Neural cell (in vitro differentiated cells): ENCODE results near the gene TSLP. TPM values are rescaled to one million over a fixed set of nuclear protein-coding genes. Genes with fewer than 3 reads are reported as not detected.

ENCODE experiments used
- H2AFZ ChIP-seq: fragments of 200-600, 300-800 bp; sonication (generic), shearing (Covaris generic); 2 replicates; pipeline ENCODE4 v1.6.0; 2014; ENCODE audit warnings: low read depth, mild to moderate bottlenecking, antibody characterized with exemption, low read length, moderate library complexity
- H3F3A ChIP-seq: fragments of 200-600 bp; shearing (Covaris generic); 2 replicates; pipeline ENCODE4 v1.6.1; 2016; ENCODE audit warnings: mild to moderate bottlenecking, moderate library complexity, mixed read lengths, antibody characterized with exemption, low read length; ENCODE audit not compliant: insufficient read depth, poor library complexity, severe bottlenecking
- H3K27ac ChIP-seq: fragments of 200-600, 300-800 bp; sonication (generic), shearing (Covaris generic); 2 replicates; pipeline ENCODE4 v1.5.1; 2014; ENCODE audit warnings: mild to moderate bottlenecking, low read length, moderate library complexity
- H3K27me3 ChIP-seq: fragments of 300-800, 200-600 bp; sonication (generic), shearing (Covaris generic); 2 replicates; pipeline ENCODE4 v1.6.0; 2014; ENCODE audit warnings: mild to moderate bottlenecking, low read depth, low read length, moderate library complexity; ENCODE audit not compliant: insufficient read depth
- H3K36me3 ChIP-seq: fragments of 300-800, 200-600 bp; sonication (generic), shearing (Covaris generic); 2 replicates; pipeline ENCODE4 v1.5.1; 2014; ENCODE audit warnings: mild to moderate bottlenecking, antibody characterized with exemption, low read length, moderate library complexity; ENCODE audit not compliant: insufficient read depth
- H3K4me2 ChIP-seq: fragments of 300-800, 200-600 bp; sonication (generic), shearing (Covaris generic); 2 replicates; pipeline ENCODE4 v1.6.0; 2014; ENCODE audit warnings: mild to moderate bottlenecking, low read length
- H3K4me3 ChIP-seq: fragments of 300-800, 200-600 bp; sonication (generic), shearing (Covaris generic); 2 replicates; pipeline ENCODE4 v1.5.1; 2014; ENCODE audit warnings: mild to moderate bottlenecking, low read length, moderate library complexity
- H3K79me2 ChIP-seq: fragments of 200-600 bp; shearing (Covaris generic); replicated peaks from 2 replicates; pipeline ENCODE4 v1.6.0; 2014; ENCODE audit warnings: mild to moderate bottlenecking, low read length, moderate library complexity; ENCODE audit not compliant: insufficient read depth
- H3K9ac ChIP-seq: fragments of 300-800, 200-600 bp; sonication (generic), shearing (Covaris generic); 2 replicates; pipeline ENCODE4 v1.6.1; 2016; ENCODE audit warnings: mild to moderate bottlenecking, low read length, mixed read lengths
- H3K9me2 ChIP-seq: fragments of 200-600 bp; shearing (Covaris generic); 2 replicates; pipeline ENCODE4 v1.6.1; 2016; ENCODE audit warnings: mild to moderate bottlenecking, low read length, mixed read lengths; ENCODE audit not compliant: insufficient read depth
- H3K9me3 ChIP-seq: fragments of 200-600, 300-800 bp; sonication (generic), shearing (Covaris generic); 2 replicates; pipeline ENCODE4 v1.6.1; 2016; ENCODE audit warnings: mild to moderate bottlenecking, mixed run types, low read length, moderate library complexity, mixed read lengths
- H4K20me1 ChIP-seq: fragments of 200-600 bp; shearing (Covaris generic); 2 replicates; pipeline ENCODE4 v1.6.1; 2016; ENCODE audit warnings: mild to moderate bottlenecking, mixed run types; ENCODE audit not compliant: insufficient read depth
- EP300 ChIP-seq: fragments of 450-650 bp; conservative IDR thresholded peaks from 2 replicates; pipeline ENCODE4 v1.6.1; 2014; ENCODE audit warnings: antibody characterized with exemption, mild to moderate bottlenecking, moderate library complexity; ENCODE audit not compliant: poor library complexity, severe bottlenecking
- EZH2 ChIP-seq: fragments of 200-600, 300-800 bp; shearing (Covaris generic), sonication (generic); IDR thresholded peaks from 2 replicates; pipeline ENCODE4 v1.6.1; 2014; ENCODE audit warnings: antibody characterized with exemption, low read length, borderline replicate concordance, mild to moderate bottlenecking; ENCODE audit not compliant: insufficient read depth, poor library complexity, severe bottlenecking
- MXI1 ChIP-seq: fragments of 450-650 bp; conservative IDR thresholded peaks from 2 replicates; pipeline ENCODE4 v1.6.1; 2014; ENCODE audit warnings: antibody characterized with exemption, mild to moderate bottlenecking; ENCODE audit not compliant: poor library complexity, severe bottlenecking
- POLR2AphosphoS5 ChIP-seq: IDR thresholded peaks from 2 replicates; pipeline ENCODE4 v1.6.1; 2012
- RAD21 ChIP-seq: fragments of 450-650 bp; conservative IDR thresholded peaks from 2 replicates; pipeline ENCODE4 v1.6.1; 2014; ENCODE audit warnings: antibody characterized with exemption, mild to moderate bottlenecking, moderate library complexity
- SMC3 ChIP-seq: fragments of 450-650 bp; conservative IDR thresholded peaks from 2 replicates; pipeline ENCODE4 v1.6.1; 2014; ENCODE audit warnings: antibody characterized with exemption, mild to moderate bottlenecking, moderate library complexity; ENCODE audit not compliant: poor library complexity
- TAF1 ChIP-seq: IDR thresholded peaks from 2 replicates; pipeline ENCODE4 v1.6.1; 2012; ENCODE audit warnings: low read depth
- polyA plus RNA-seq: library from polyadenylated mRNA; depleted of rRNA; stranded (reverse); fragments of >200 nt; gene quantifications from 2 replicates; pipeline ENCODE4 v1.2.3, GENCODE V29; 2014
- TF ChIP-seq, protein P1 (sequence below): IDR thresholded peaks from 2 replicates; pipeline ENCODE4 v1.6.1; 2012; ENCODE audit warnings: borderline replicate concordance
- TF ChIP-seq, protein P2 (sequence below): fragments of 450-650 bp; IDR thresholded peaks from 2 replicates; pipeline ENCODE4 v1.5.1; 2014; ENCODE audit warnings: antibody characterized with exemption, mild to moderate bottlenecking, moderate library complexity; ENCODE audit not compliant: poor library complexity, severe bottlenecking

TSLP gene
- polyA plus RNA-seq, 1 donor from 2014 or later, result not detected

DNA sequence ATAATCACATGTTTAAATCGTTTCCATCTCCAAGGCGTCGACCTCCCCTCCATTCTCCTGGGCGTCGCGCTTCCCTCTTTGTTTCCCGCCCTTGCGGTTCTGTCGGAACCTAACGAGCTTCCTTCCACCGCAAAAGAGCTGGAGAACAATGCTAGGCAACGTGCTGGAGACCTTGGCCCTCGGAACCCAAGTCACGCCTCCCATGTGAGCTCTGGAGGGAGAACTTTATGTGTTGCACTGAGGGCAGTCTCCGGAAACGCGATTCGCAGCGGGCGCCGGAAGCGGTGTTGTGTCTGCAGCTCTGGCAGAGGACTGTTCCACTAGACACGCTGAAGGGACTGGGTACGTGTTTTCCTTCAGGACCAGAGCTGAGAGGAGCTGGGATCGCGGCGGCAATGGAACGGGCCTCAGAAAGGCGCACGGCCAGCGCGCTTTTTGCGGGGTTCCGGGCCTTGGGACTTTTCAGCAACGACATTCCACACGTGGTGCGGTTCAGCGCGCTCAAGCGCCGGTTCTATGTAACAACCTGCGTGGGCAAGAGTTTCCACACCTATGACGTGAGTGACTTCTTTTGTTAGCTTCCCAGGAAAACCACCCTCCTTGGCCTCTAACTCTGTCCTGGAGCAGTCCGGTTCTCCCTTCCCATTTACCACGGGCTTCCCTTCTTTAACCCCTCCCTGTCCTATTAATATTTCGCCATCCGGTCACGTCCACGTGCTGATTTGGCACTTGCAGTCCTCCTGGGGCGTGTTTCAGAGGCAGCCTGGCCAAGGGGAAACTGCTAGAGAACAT is 20.7 kb downstream of the TSLP start, which contains the start of gene WDR36:
WDR36 (plus strand) TSS at position 287 of the 792 bp plus-strand sequence; CDS start at position 396, 109 bp downstream.
- Histone ChIP-seq H2AFZ (peak within 1 kb of the TSS; percentile 86), H3K79me2 (peaks cover 29% of the 10 kb centered on the region), H3K4me3 (peak within 1 kb of the TSS; percentile 83), H3K9ac (peak within 1 kb of the TSS; percentile 74), H3K9me3 (no peaks in the 10 kb centered on the region), H3K4me2 (peak within 1 kb of the TSS; percentile 72), H3K9me2 (no peaks in the 10 kb centered on the region), H3K36me3 (no peaks in the 10 kb centered on the region), H3K27ac (peak within 1 kb of the TSS; percentile 71), H3K27me3 (no peaks in the 10 kb centered on the region), H3F3A (no peaks in the 10 kb centered on the region), H4K20me1 (no peaks in the 10 kb centered on the region)
- TF ChIP-seq SMC3, result peak; percentile 78
- TF ChIP-seq EZH2, result no peak
- peak; percentile 87 for TF ChIP-seq POLR2AphosphoS5
- peak; percentile 65 for TF ChIP-seq EP300
- TF ChIP-seq, protein P1, sequence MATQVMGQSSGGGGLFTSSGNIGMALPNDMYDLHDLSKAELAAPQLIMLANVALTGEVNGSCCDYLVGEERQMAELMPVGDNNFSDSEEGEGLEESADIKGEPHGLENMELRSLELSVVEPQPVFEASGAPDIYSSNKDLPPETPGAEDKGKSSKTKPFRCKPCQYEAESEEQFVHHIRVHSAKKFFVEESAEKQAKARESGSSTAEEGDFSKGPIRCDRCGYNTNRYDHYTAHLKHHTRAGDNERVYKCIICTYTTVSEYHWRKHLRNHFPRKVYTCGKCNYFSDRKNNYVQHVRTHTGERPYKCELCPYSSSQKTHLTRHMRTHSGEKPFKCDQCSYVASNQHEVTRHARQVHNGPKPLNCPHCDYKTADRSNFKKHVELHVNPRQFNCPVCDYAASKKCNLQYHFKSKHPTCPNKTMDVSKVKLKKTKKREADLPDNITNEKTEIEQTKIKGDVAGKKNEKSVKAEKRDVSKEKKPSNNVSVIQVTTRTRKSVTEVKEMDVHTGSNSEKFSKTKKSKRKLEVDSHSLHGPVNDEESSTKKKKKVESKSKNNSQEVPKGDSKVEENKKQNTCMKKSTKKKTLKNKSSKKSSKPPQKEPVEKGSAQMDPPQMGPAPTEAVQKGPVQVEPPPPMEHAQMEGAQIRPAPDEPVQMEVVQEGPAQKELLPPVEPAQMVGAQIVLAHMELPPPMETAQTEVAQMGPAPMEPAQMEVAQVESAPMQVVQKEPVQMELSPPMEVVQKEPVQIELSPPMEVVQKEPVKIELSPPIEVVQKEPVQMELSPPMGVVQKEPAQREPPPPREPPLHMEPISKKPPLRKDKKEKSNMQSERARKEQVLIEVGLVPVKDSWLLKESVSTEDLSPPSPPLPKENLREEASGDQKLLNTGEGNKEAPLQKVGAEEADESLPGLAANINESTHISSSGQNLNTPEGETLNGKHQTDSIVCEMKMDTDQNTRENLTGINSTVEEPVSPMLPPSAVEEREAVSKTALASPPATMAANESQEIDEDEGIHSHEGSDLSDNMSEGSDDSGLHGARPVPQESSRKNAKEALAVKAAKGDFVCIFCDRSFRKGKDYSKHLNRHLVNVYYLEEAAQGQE, result no peak
- peak; percentile 28 for TF ChIP-seq TAF1
- peak; percentile 56 for TF ChIP-seq RAD21
- TF ChIP-seq, protein P2, sequence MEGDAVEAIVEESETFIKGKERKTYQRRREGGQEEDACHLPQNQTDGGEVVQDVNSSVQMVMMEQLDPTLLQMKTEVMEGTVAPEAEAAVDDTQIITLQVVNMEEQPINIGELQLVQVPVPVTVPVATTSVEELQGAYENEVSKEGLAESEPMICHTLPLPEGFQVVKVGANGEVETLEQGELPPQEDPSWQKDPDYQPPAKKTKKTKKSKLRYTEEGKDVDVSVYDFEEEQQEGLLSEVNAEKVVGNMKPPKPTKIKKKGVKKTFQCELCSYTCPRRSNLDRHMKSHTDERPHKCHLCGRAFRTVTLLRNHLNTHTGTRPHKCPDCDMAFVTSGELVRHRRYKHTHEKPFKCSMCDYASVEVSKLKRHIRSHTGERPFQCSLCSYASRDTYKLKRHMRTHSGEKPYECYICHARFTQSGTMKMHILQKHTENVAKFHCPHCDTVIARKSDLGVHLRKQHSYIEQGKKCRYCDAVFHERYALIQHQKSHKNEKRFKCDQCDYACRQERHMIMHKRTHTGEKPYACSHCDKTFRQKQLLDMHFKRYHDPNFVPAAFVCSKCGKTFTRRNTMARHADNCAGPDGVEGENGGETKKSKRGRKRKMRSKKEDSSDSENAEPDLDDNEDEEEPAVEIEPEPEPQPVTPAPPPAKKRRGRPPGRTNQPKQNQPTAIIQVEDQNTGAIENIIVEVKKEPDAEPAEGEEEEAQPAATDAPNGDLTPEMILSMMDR, result peak; percentile 57
- peak; percentile 100 for TF ChIP-seq MXI1

DNA sequence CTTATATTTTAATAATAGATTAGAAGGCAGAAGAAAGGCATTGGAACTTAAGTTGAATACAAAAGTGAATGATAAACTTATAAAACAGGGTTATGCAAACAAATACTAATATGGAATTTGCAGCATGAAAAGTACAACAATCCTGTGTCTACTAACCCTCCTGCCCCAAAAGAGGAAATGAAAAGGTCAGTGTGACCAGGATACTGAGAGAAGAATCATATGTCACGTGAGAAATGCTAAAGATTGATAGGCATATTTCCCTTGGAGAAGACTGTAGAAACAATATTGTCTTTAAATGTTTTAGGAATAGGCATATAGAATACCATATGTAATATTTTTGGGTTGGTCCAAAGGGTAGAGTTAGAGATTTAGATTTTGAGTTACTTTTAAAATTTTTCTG is 24.5 kb downstream of the TSLP start:
- Histone ChIP-seq H3K9ac (no peak overlapping the region), H2AFZ (no peak overlapping the region), H3K9me2 (no peaks in the 10 kb centered on the region), H3K27ac (no peak overlapping the region), H3K9me3 (no peaks in the 10 kb centered on the region), H4K20me1 (no peaks in the 10 kb centered on the region), H3F3A (no peaks in the 10 kb centered on the region), H3K36me3 (peaks cover 4% of the 10 kb centered on the region), H3K79me2 (peaks cover 29% of the 10 kb centered on the region), H3K4me2 (no peak overlapping the region), H3K27me3 (no peaks in the 10 kb centered on the region), H3K4me3 (no peak overlapping the region)
- TF ChIP-seq POLR2AphosphoS5 (no peak), SMC3 (no peak), MXI1 (no peak), RAD21 (no peak), EP300 (no peak), TAF1 (no peak), EZH2 (no peak)
- TF ChIP-seq, protein P1, result no peak
- TF ChIP-seq, protein P2, result no peak
